A549 (cell line): ENCODE data around the gene CD40LG. TPM values are rescaled to one million over a fixed set of nuclear protein-coding genes. Genes with fewer than 3 reads are reported as not detected.

ENCODE experiments used
- ATAC-seq, 2 experiments: fragments of 200-7000 bp in 1 of 2; fragments of >200 bp in 1 of 2; cut with Nextera tagmentation in 1 of 2; cut with Tn5 transposase in 1 of 2; 3 replicates each; pipeline versions ENCODE4 v1.8.0 to v1.9.1; 2018 to 2020; ENCODE audit warnings: mild to moderate bottlenecking in 1 of 2, moderate library complexity in 1 of 2
- CTCF ChIA-PET: fragments of 300-600 bp; sonication (Branson Sonifier 250); formaldehyde crosslinking; extraction: SDS; loops from one replicate; lab custom pipeline; 2021; ENCODE audit warnings: antibody characterized with exemption, inconsistent platforms; lab: Yijun Ruan, JAX
- POLR2A ChIA-PET: fragments of 350-600 bp; formaldehyde crosslinking; extraction: SDS; loops from one replicate; lab custom pipeline; 2021; ENCODE audit warnings: antibody characterized with exemption, inconsistent platforms; lab: Yijun Ruan, JAX
- DNase-seq, 2 experiments: peaks; one replicate each; pipeline versions ENCODE4 v3.0.0 to v3.0.0-alpha.2; 2011 to 2016; ENCODE audit warnings: low read depth in 1 of 2, low spot score in 1 of 2
- FAIRE-seq: peaks from 2 replicates; lab custom pipeline; 2011; peaks lifted over from hg19 to GRCh38; lab: Jason Lieb, UNC
- H3K27ac ChIP-seq, 2 experiments: fragments of >200 bp; sonication (Bioruptor Twin); formaldehyde crosslinking; 3 replicates each; pipeline ENCODE4 v1.5.1; 2016 to 2017
- H3K4me1 ChIP-seq: fragments of >200 bp; sonication (Bioruptor Twin); formaldehyde crosslinking; 3 replicates; pipeline ENCODE4 v1.6.1; 2016
- H3K4me2 ChIP-seq: fragments of >200 bp; sonication (Bioruptor Twin); formaldehyde crosslinking; 3 replicates; pipeline ENCODE4 v1.6.1; 2016
- H3K4me3 ChIP-seq: fragments of >200 bp; sonication (Bioruptor Twin); formaldehyde crosslinking; 3 replicates; pipeline ENCODE4 v1.5.1; 2016
- H3K9me3 ChIP-seq: fragments of >200 bp; sonication (Bioruptor Twin); formaldehyde crosslinking; 3 replicates; pipeline ENCODE4 v1.6.1; 2016
- CBX2 ChIP-seq: fragments of 200-600 bp; sonication (generic); IDR thresholded peaks from 2 replicates; pipeline ENCODE4 v1.6.1; 2016; ENCODE audit warnings: low read depth, mild to moderate bottlenecking, borderline replicate concordance
- CBX8 ChIP-seq: fragments of 200-600 bp; sonication (generic); IDR thresholded peaks from 2 replicates; pipeline ENCODE4 v1.6.1; 2016
- CHD2 ChIP-seq: fragments of 150-350 bp; IDR thresholded peaks from 2 replicates; pipeline ENCODE4 v1.6.1; 2014; ENCODE audit warnings: low read length; ENCODE audit not compliant: partially characterized antibody
- EHMT2 ChIP-seq: fragments of 200-600 bp; sonication (generic); IDR thresholded peaks from 2 replicates; pipeline ENCODE4 v1.6.1; 2016; ENCODE audit warnings: antibody characterized with exemption, low read depth, mild to moderate bottlenecking, moderate library complexity
- FOSB ChIP-seq: fragments of 250-450 bp; sonication (Bioruptor Pico); IDR thresholded peaks from 2 replicates; pipeline ENCODE4 v1.5.0; 2020; ENCODE audit warnings: mild to moderate bottlenecking, moderate library complexity
- KDM1A ChIP-seq: fragments of 200-600 bp; sonication (generic); IDR thresholded peaks from 2 replicates; pipeline ENCODE4 v1.6.1; 2016; ENCODE audit warnings: low read depth, mild to moderate bottlenecking
- PHF8 ChIP-seq: fragments of 200-600 bp; sonication (generic); IDR thresholded peaks from 2 replicates; pipeline ENCODE4 v1.6.1; 2016; ENCODE audit warnings: low read depth, mild to moderate bottlenecking, antibody characterized with exemption, moderate library complexity, borderline replicate concordance
- RNF2 ChIP-seq: fragments of 200-600 bp; sonication (generic); IDR thresholded peaks from 2 replicates; pipeline ENCODE4 v1.6.1; 2016; ENCODE audit warnings: low read depth, mild to moderate bottlenecking, antibody characterized with exemption, moderate library complexity, borderline replicate concordance
- TFCP2L1 ChIP-seq: fragments of 250-450 bp; sonication (Bioruptor Pico); IDR thresholded peaks from 2 replicates; pipeline ENCODE4 v1.5.0; 2021; ENCODE audit warnings: mild to moderate bottlenecking
- TP53 ChIP-seq: fragments of 250-450 bp; sonication (Bioruptor Pico); IDR thresholded peaks from 2 replicates; pipeline ENCODE4 v1.5.0; 2021; ENCODE audit warnings: mild to moderate bottlenecking, moderate library complexity
- ZFP36 ChIP-seq: fragments of 450-650 bp; IDR thresholded peaks from 2 replicates; pipeline ENCODE4 v1.6.1; 2014; ENCODE audit warnings: borderline replicate concordance; ENCODE audit not compliant: partially characterized antibody
- ZNF302 ChIP-seq: fragments of 250-450 bp; sonication (Bioruptor Pico); IDR thresholded peaks from 2 replicates; pipeline ENCODE4 v1.9.0; 2021; ENCODE audit warnings: inconsistent platforms, mild to moderate bottlenecking, moderate library complexity
- ZSCAN20 ChIP-seq: fragments of 250-450 bp; sonication (Bioruptor Pico); IDR thresholded peaks from 2 replicates; pipeline ENCODE4 v1.8.0; 2022; ENCODE audit warnings: mild to moderate bottlenecking, moderate library complexity
- WGBS: methylation state at CpG from one replicate; pipeline ENCODE4 v1.1.6; 2017; ENCODE audit errors: missing lambda C conversion rate; 5-methylcytosine and 5-hydroxymethylcytosine counted together
- polyA minus RNA-seq: library from RNA; depleted of rRNA, polyadenylated mRNA; stranded (reverse); fragments of >200 nt; gene quantifications from 2 replicates; pipeline ENCODE4 v1.2.3, GENCODE V29; 2011; rRNA and poly(A)+ RNA removed
- polyA plus RNA-seq, 4 experiments: library from polyadenylated mRNA; depleted of rRNA in 3 of 4; stranded (reverse); fragments of >200 nt; fragmentation: RNase III in 1 of 4; extraction: RNeasy Plus Mini Kit Qiagen cat#74134 plus additional on column Dnase treatment in 1 of 4; gene quantifications; 2 replicates in 3 of 4; 3 replicates in 1 of 4; pipeline ENCODE4 v1.2.3, GENCODE V29; 2011 to 2017
- TF ChIP-seq, protein P1 (sequence below): fragments of >200 bp; sonication (Bioruptor Twin); formaldehyde crosslinking; IDR thresholded peaks from 3 replicates; pipeline ENCODE4 v1.5.1; 2016
- TF ChIP-seq, protein P2 (sequence below): fragments of 200-600 bp; sonication (generic); IDR thresholded peaks from 2 replicates; pipeline ENCODE4 v1.6.1; 2016; ENCODE audit warnings: antibody characterized with exemption, mild to moderate bottlenecking, moderate library complexity
- TF ChIP-seq, protein P3 (sequence below): IDR thresholded peaks from 2 replicates; pipeline ENCODE4 v1.6.1; 2012

The CD40LG gene
- polyA plus RNA-seq (2011; rRNA removed) (not detected in 2 replicates), polyA plus RNA-seq (2017; fragmentation: RNase III; extraction: RNeasy Plus Mini Kit Qiagen cat#74134 plus additional on column Dnase treatment) (not detected in 3 replicates), polyA minus RNA-seq (not detected in 2 replicates)
- polyA plus RNA-seq (2012; cell fraction: cytosol; rRNA removed), result not detected in 2 replicates
- polyA plus RNA-seq (2012; cell fraction: nucleus; rRNA removed), result not detected in 2 replicates

DNA sequence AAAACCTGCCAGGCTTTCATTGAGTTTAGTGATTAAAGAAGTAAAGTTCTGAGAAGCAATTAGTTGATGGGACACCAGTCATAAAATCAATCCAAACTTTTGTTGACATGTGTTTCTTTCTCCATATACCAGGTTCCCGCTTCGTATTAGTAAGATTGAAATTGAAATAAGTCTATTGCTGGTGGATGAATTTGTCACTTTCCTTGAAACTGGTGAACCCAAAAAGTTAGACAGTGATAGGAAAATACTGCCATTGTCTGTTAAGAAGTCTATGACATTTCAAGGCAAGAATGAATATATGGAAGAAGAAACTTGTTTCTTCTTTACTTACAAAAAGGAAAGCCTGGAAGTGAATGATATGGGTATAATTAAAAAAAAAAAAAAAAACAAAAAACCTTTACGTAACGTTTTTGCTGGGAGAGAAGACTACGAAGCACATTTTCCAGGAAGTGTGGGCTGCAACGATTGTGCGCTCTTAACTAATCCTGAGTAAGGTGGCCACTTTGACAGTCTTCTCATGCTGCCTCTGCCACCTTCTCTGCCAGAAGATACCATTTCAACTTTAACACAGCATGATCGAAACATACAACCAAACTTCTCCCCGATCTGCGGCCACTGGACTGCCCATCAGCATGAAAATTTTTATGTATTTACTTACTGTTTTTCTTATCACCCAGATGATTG, at the start of gene CD40LG:
CD40LG (plus strand) TSS at position 482 of the 684 bp plus-strand sequence; CDS start at position 573, 91 bp downstream.
- Histone ChIP-seq H3K4me3 (no peak within 1 kb of the TSS), H3K4me1 (no peaks in the 10 kb centered on the region), H3K27ac (no peak within 1 kb of the TSS), H3K4me2 (no peak within 1 kb of the TSS), H3K9me3 (no peaks in the 10 kb centered on the region)
- no peak for ATAC-seq
- no peak for FAIRE-seq
- ChIA-PET POLR2A (no interaction called here), CTCF (no interaction called here)
- DNase-seq, result no peak
- WGBS, result 56% methylated on average over 10 of the region's 10 CpGs
- no peak for TF ChIP-seq CHD2
- TF ChIP-seq ZFP36, result no peak
- TF ChIP-seq RNF2, result no peak
- no peak for TF ChIP-seq PHF8
- TF ChIP-seq KDM1A, result no peak
- TF ChIP-seq EHMT2, result no peak
- TF ChIP-seq, protein P1, sequence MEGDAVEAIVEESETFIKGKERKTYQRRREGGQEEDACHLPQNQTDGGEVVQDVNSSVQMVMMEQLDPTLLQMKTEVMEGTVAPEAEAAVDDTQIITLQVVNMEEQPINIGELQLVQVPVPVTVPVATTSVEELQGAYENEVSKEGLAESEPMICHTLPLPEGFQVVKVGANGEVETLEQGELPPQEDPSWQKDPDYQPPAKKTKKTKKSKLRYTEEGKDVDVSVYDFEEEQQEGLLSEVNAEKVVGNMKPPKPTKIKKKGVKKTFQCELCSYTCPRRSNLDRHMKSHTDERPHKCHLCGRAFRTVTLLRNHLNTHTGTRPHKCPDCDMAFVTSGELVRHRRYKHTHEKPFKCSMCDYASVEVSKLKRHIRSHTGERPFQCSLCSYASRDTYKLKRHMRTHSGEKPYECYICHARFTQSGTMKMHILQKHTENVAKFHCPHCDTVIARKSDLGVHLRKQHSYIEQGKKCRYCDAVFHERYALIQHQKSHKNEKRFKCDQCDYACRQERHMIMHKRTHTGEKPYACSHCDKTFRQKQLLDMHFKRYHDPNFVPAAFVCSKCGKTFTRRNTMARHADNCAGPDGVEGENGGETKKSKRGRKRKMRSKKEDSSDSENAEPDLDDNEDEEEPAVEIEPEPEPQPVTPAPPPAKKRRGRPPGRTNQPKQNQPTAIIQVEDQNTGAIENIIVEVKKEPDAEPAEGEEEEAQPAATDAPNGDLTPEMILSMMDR, result no peak
- no peak for TF ChIP-seq FOSB (CRISPR knock-in tag)

DNA sequence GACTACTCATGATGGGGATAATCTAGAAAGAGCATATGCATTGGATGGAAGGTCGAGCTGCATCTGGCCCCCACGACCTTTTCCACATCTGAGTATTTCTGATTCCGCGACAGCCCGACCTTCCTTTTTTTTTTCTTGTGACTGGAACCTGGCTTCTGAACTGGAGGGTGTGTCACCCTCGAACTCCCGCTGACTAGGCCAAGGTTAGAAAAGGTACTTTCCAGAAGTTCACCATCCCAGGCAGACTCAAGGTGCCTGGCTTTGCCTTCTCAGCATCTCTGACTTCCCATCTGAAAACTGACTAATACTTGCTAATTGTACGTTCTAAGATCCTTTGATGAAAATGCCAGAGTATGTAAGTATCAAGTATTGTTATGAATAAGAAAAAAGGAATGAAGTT, 49.3 kb upstream of the CD40LG start:
- ChIA-PET POLR2A (no interaction called here), CTCF (interaction anchor here (0.7 to 0.9 kb wide), 2 partner anchors 10 to 61 kb away, joined by 3 to 4 read pairs; no protein-coding TSS in a partner anchor)
- H3K9me3 ChIP-seq, result no peaks in the 10 kb centered on the region
- FAIRE-seq (no peak), DNase-seq (no peak), ATAC-seq (no peak)
- no peak overlapping the region for H3K4me2 ChIP-seq
- H3K4me1 ChIP-seq, result no peaks in the 10 kb centered on the region
- H3K27ac ChIP-seq, result no peak overlapping the region
- no peak for TF ChIP-seq CBX2
- no peak for TF ChIP-seq TP53
- TF ChIP-seq ZNF302, result no peak
- TF ChIP-seq, protein P2, sequence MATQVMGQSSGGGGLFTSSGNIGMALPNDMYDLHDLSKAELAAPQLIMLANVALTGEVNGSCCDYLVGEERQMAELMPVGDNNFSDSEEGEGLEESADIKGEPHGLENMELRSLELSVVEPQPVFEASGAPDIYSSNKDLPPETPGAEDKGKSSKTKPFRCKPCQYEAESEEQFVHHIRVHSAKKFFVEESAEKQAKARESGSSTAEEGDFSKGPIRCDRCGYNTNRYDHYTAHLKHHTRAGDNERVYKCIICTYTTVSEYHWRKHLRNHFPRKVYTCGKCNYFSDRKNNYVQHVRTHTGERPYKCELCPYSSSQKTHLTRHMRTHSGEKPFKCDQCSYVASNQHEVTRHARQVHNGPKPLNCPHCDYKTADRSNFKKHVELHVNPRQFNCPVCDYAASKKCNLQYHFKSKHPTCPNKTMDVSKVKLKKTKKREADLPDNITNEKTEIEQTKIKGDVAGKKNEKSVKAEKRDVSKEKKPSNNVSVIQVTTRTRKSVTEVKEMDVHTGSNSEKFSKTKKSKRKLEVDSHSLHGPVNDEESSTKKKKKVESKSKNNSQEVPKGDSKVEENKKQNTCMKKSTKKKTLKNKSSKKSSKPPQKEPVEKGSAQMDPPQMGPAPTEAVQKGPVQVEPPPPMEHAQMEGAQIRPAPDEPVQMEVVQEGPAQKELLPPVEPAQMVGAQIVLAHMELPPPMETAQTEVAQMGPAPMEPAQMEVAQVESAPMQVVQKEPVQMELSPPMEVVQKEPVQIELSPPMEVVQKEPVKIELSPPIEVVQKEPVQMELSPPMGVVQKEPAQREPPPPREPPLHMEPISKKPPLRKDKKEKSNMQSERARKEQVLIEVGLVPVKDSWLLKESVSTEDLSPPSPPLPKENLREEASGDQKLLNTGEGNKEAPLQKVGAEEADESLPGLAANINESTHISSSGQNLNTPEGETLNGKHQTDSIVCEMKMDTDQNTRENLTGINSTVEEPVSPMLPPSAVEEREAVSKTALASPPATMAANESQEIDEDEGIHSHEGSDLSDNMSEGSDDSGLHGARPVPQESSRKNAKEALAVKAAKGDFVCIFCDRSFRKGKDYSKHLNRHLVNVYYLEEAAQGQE, result no peak
- TF ChIP-seq TFCP2L1 (CRISPR knock-in tag), result no peak
- TF ChIP-seq CBX8, result no peak
- TF ChIP-seq, protein P1, result no peak
- TF ChIP-seq, protein P3, sequence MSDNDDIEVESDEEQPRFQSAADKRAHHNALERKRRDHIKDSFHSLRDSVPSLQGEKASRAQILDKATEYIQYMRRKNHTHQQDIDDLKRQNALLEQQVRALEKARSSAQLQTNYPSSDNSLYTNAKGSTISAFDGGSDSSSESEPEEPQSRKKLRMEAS, result no peak
- TF ChIP-seq ZSCAN20 (CRISPR knock-in tag), result no peak
- TF ChIP-seq CHD2, result no peak
- 32% methylated on average over 6 of the region's 8 CpGs for WGBS
- no peak overlapping the region for H3K4me3 ChIP-seq
